Activated T-helper 1 cell treated with anti-CD3 and anti-CD28 coated beads, Interleukin-12 subunit alpha, Interleukin-12 subunit beta, Interleukin-2, Interleukin-4 antibody, amounts not matched to agents 30 ng/mL and 10 ng/mL and 1 ng/mL, durations not matched to agents 14 hours and 24 hours and 36 hours (primary cell): ENCODE results near the gene TYMS. TPM values are rescaled to one million over a fixed set of nuclear protein-coding genes. Genes with fewer than 3 reads are reported as not detected.

Source experiments
- DNase-seq: peaks from one replicate; pipeline ENCODE4 v3.0.0; 2021; ENCODE audit warnings: low spot score
- H3K27ac Mint-ChIP-seq: one replicate; pipeline ENCODE4 v1.8.0; 2021; ENCODE audit warnings: mild to moderate bottlenecking, mixed read lengths
- H3K27me3 Mint-ChIP-seq: one replicate; pipeline ENCODE4 v1.8.0; 2022; ENCODE audit warnings: mild to moderate bottlenecking, moderate library complexity, mixed read lengths; ENCODE audit not compliant: insufficient read depth
- H3K36me3 Mint-ChIP-seq: one replicate; pipeline ENCODE4 v1.8.0; 2021; ENCODE audit warnings: low read depth, mixed read lengths
- H3K4me1 Mint-ChIP-seq: one replicate; pipeline ENCODE4 v1.8.0; 2021; ENCODE audit warnings: low read depth, mixed read lengths
- H3K4me3 Mint-ChIP-seq: one replicate; pipeline ENCODE4 v1.8.0; 2021; ENCODE audit warnings: mild to moderate bottlenecking, moderate library complexity, mixed read lengths
- H3K9me3 Mint-ChIP-seq: one replicate; pipeline ENCODE4 v1.8.0; 2021; ENCODE audit warnings: mixed read lengths
- intact Hi-C: fragments of 100-400 bp; cut with micrococcal nuclease; formaldehyde crosslinking; loops from one replicate; pipeline ENCODE4 v1.15.1; 2024
- total RNA-seq: library from RNA; stranded (reverse); gene quantifications from 2 replicates; pipeline ENCODE4 v1.2.3, GENCODE V29; 2022

TYMS gene
- total RNA-seq, 1 donor from 2014 or later, result 257 TPM

GRCh38 chr18:653512-653911 is 3.9 kb upstream of the TYMS start:
- intact Hi-C loops, result no loop called here
- H3K36me3 Mint-ChIP-seq, result peaks cover 5% of the 10 kb centered on the region
- no peak for DNase-seq
- H3K27me3 Mint-ChIP-seq, result no peaks in the 10 kb centered on the region
- H3K4me1 Mint-ChIP-seq, result peaks cover 19% of the 10 kb centered on the region
- H3K4me3 Mint-ChIP-seq, result no peak overlapping the region
- no peaks in the 10 kb centered on the region for H3K9me3 Mint-ChIP-seq
- no peak overlapping the region for H3K27ac Mint-ChIP-seq

- no peak overlapping the region for H3K27ac Mint-ChIP-seq
- H3K27me3 Mint-ChIP-seq, result no peaks in the 10 kb centered on the region
- H3K4me3 Mint-ChIP-seq, result no peak overlapping the region
- peaks cover 13% of the 10 kb centered on the region for H3K36me3 Mint-ChIP-seq
- DNase-seq, result no peak
- intact Hi-C loops, result no loop called here
- H3K4me1 Mint-ChIP-seq, result peaks cover 29% of the 10 kb centered on the region
- H3K9me3 Mint-ChIP-seq, result no peaks in the 10 kb centered on the region
These were observed 2.9 kb upstream of the TYMS start for GRCh38 chr18:654601-655000.

- intact Hi-C loops, result no loop called here
These were observed 2.0 kb upstream of the TYMS start for GRCh38 chr18:655445-655844.

GRCh38 chr18:658001-658946 is 821 bp downstream of the TYMS start:
- Mint-ChIP-seq H3K27ac (peak overlapping the region; percentile 93), H3K27me3 (no peaks in the 10 kb centered on the region), H3K9me3 (peaks cover 4% of the 10 kb centered on the region), H3K4me3 (peak overlapping the region; percentile 96), H3K36me3 (peaks cover 41% of the 10 kb centered on the region), H3K4me1 (peaks cover 39% of the 10 kb centered on the region)
- DNase-seq, result peak; percentile 74
- intact Hi-C loops, result loop anchor here (1.0 to 2.0 kb wide), 5 partner anchors 24 to 390 kb away; partner anchors contain the start of gene THOC1

More at GRCh38 chr18:655445-655844, 2.0 kb upstream of the TYMS start:
- Mint-ChIP-seq H3K27me3 (no peaks in the 10 kb centered on the region), H3K36me3 (peaks cover 21% of the 10 kb centered on the region), H3K9me3 (no peaks in the 10 kb centered on the region), H3K4me1 (peaks cover 33% of the 10 kb centered on the region), H3K4me3 (peak overlapping the region; percentile 49), H3K27ac (no peak overlapping the region)
- no peak for DNase-seq

- Mint-ChIP-seq H3K27ac (peak overlapping the region; percentile 93), H3K36me3 (peaks cover 42% of the 10 kb centered on the region), H3K4me3 (peak overlapping the region; percentile 96), H3K27me3 (no peaks in the 10 kb centered on the region), H3K9me3 (peaks cover 4% of the 10 kb centered on the region), H3K4me1 (peaks cover 39% of the 10 kb centered on the region)
- no peak for DNase-seq
- intact Hi-C loops, result loop anchor here (1.0 to 2.0 kb wide), 5 partner anchors 23 to 391 kb away; partner anchors contain the start of gene THOC1
These were observed 1.6 kb downstream of the TYMS start for GRCh38 chr18:658947-659533.

GRCh38 chr18:659597-659996 is 2.1 kb downstream of the TYMS start:
- DNase-seq, result no peak
- Mint-ChIP-seq H3K4me1 (peaks cover 39% of the 10 kb centered on the region), H3K27me3 (no peaks in the 10 kb centered on the region), H3K36me3 (peaks cover 42% of the 10 kb centered on the region), H3K4me3 (peak overlapping the region; percentile 96), H3K27ac (peak overlapping the region; percentile 93), H3K9me3 (peaks cover 4% of the 10 kb centered on the region)
- intact Hi-C loops, result loop anchor here (2.0 kb wide), 1 partner anchor 35 kb away; no protein-coding TSS in a partner anchor

- Mint-ChIP-seq H3K9me3 (peaks cover 4% of the 10 kb centered on the region), H3K27me3 (no peaks in the 10 kb centered on the region), H3K4me3 (no peak overlapping the region), H3K4me1 (peaks cover 41% of the 10 kb centered on the region), H3K27ac (no peak overlapping the region), H3K36me3 (peaks cover 47% of the 10 kb centered on the region)
- no peak for DNase-seq
- intact Hi-C loops, result no loop called here
These were observed 4.7 kb downstream of the TYMS start for GRCh38 chr18:662197-662596.

- intact Hi-C loops, result no loop called here
- peaks cover 3% of the 10 kb centered on the region for H3K9me3 Mint-ChIP-seq
- no peaks in the 10 kb centered on the region for H3K27me3 Mint-ChIP-seq
- H3K4me3 Mint-ChIP-seq, result peak overlapping the region; percentile 16
- peaks cover 35% of the 10 kb centered on the region for H3K4me1 Mint-ChIP-seq
- H3K27ac Mint-ChIP-seq, result no peak overlapping the region
- peaks cover 54% of the 10 kb centered on the region for H3K36me3 Mint-ChIP-seq
- no peak for DNase-seq
These were observed 8.7 kb downstream of the TYMS start for GRCh38 chr18:666177-666576.

GRCh38 chr18:666628-667027 is 9.2 kb downstream of the TYMS start:
- no peaks in the 10 kb centered on the region for H3K9me3 Mint-ChIP-seq
- peaks cover 53% of the 10 kb centered on the region for H3K36me3 Mint-ChIP-seq
- intact Hi-C loops, result no loop called here
- no peak for DNase-seq
- H3K4me3 Mint-ChIP-seq, result no peak overlapping the region
- no peak overlapping the region for H3K27ac Mint-ChIP-seq
- peaks cover 35% of the 10 kb centered on the region for H3K4me1 Mint-ChIP-seq
- no peaks in the 10 kb centered on the region for H3K27me3 Mint-ChIP-seq

- H3K27me3 Mint-ChIP-seq, result no peaks in the 10 kb centered on the region
- peak overlapping the region; percentile 43 for H3K27ac Mint-ChIP-seq
- no peak overlapping the region for H3K4me3 Mint-ChIP-seq
- no peaks in the 10 kb centered on the region for H3K9me3 Mint-ChIP-seq
- intact Hi-C loops, result no loop called here
- DNase-seq, result no peak
- peaks cover 35% of the 10 kb centered on the region for H3K4me1 Mint-ChIP-seq
- peaks cover 51% of the 10 kb centered on the region for H3K36me3 Mint-ChIP-seq
These were observed 10.8 kb downstream of the TYMS start for GRCh38 chr18:668260-668659.

- no peaks in the 10 kb centered on the region for H3K27me3 Mint-ChIP-seq
- H3K9me3 Mint-ChIP-seq, result no peaks in the 10 kb centered on the region
- no peak for DNase-seq
- H3K27ac Mint-ChIP-seq, result no peak overlapping the region
- intact Hi-C loops, result no loop called here
- H3K36me3 Mint-ChIP-seq, result peaks cover 49% of the 10 kb centered on the region
- peaks cover 35% of the 10 kb centered on the region for H3K4me1 Mint-ChIP-seq
- H3K4me3 Mint-ChIP-seq, result no peak overlapping the region
These were observed 11.6 kb downstream of the TYMS start for GRCh38 chr18:669077-669476.

GRCh38 chr18:670522-670921 is 13.1 kb downstream of the TYMS start:
- no peaks in the 10 kb centered on the region for H3K9me3 Mint-ChIP-seq
- intact Hi-C loops, result loop anchor here (5.0 kb wide), 1 partner anchor 42 kb away; the partner anchor contains the start of gene ENOSF1
- peak overlapping the region; percentile 14 for H3K27ac Mint-ChIP-seq
- no peak overlapping the region for H3K4me3 Mint-ChIP-seq
- peaks cover 35% of the 10 kb centered on the region for H3K4me1 Mint-ChIP-seq
- DNase-seq, result no peak
- peaks cover 55% of the 10 kb centered on the region for H3K36me3 Mint-ChIP-seq
- no peaks in the 10 kb centered on the region for H3K27me3 Mint-ChIP-seq

GRCh38 chr18:671405-671804 is 14.0 kb downstream of the TYMS start:
- no peak for DNase-seq
- peaks cover 27% of the 10 kb centered on the region for H3K4me1 Mint-ChIP-seq
- peak overlapping the region; percentile 78 for H3K27ac Mint-ChIP-seq
- intact Hi-C loops, result loop anchor here (5.0 kb wide), 1 partner anchor 41 kb away; the partner anchor contains the start of gene ENOSF1
- H3K27me3 Mint-ChIP-seq, result no peaks in the 10 kb centered on the region
- no peaks in the 10 kb centered on the region for H3K9me3 Mint-ChIP-seq
- peaks cover 56% of the 10 kb centered on the region for H3K36me3 Mint-ChIP-seq
- no peak overlapping the region for H3K4me3 Mint-ChIP-seq
